Measurements from ENCODE around the gene CD207.
A peak's percentile ranks its signal among the peaks of the same experiment; 100 is the strongest.
"Not testable (repeated sequence)": the region's sequence is repeated elsewhere in the genome, so short reads cannot be mapped to it uniquely, and the experiment has no call there.

The CD207 gene

DNA sequence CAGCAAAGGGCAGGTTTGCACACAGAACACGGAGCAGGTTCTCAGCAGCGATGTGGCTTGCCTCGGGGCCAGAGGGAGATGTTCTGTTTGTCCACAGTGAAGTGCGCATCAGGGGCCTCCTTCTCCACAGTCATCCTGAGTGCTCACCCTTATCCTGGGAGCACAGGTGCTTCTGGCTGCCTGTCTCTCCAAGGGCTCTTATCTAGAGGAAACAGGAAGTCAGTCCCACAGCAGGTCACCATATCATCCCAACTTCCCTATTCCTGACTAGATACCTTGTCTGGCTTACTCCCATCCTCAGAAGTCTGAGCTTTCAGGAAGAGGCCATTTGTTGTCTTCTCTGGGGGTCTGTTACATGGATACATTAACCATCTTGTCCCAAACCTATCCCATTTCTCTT is at the start of gene CD207:
Gene CD207, minus strand, starts transcription at position 174 of the 400 bp plus-strand sequence. Its CDS starts 40 bp downstream, at position 134.
- DNase-seq = no peak

DNA sequence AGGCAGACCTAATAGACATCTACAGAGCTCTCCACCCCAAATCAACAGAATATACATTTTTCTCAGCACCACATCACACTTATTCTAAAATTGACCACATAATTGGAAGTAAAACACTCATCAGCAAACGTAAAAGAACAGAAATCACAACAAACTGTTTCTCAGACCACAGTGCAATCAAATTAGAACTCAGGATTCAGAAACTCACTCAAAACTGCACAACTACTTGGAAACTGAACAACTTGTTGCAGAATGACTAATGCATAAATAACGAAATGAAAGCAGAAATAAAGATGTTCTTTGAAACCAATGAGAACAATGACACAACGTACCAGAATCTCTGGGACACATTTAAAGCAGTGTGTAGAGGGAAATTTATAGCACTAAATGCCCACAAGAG is 42.9 kb upstream of the CD207 start:
- DNase-seq = not testable (repeated sequence)

DNA sequence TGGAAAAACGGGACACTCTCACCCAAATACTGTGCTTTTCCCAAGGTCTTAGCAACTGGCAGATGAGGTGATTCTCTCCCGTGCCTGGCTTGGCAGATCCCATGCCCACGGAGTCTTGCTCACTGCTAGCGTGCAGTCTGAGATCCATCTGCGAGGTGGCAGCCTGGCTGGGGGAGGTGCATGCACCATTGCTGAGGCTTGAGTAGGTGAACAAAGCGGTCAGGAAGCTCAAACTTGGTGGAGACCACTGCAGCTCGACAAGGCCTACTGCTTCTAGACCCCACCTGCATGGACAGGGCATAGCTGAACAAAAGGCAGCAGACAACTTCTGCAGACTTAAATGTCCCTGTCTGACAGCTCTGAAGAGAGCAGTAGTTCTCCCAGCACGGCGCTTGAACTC is 40.5 kb upstream of the CD207 start:
- not testable (repeated sequence) for DNase-seq

DNA sequence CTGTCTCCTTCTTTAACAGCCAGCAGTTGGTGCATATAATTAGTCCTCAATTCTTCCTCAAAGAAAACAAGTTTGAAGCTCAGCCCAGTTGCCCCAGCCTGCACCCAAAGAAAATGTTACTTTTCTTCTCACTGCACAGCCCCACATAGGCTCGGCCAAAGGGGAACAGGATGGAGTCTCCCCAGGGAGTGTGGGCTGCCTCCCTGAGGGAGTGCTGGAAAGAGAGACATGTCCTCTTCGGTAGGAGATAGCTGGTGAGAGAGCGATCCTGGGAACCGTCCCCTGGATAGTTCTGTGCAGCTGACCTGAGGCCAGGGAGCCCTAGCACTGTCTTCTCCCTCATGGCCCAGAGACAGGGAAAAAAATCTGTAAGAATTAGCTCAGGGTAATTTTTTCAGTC is 37.9 kb upstream of the CD207 start:
- no peak for DNase-seq

DNA sequence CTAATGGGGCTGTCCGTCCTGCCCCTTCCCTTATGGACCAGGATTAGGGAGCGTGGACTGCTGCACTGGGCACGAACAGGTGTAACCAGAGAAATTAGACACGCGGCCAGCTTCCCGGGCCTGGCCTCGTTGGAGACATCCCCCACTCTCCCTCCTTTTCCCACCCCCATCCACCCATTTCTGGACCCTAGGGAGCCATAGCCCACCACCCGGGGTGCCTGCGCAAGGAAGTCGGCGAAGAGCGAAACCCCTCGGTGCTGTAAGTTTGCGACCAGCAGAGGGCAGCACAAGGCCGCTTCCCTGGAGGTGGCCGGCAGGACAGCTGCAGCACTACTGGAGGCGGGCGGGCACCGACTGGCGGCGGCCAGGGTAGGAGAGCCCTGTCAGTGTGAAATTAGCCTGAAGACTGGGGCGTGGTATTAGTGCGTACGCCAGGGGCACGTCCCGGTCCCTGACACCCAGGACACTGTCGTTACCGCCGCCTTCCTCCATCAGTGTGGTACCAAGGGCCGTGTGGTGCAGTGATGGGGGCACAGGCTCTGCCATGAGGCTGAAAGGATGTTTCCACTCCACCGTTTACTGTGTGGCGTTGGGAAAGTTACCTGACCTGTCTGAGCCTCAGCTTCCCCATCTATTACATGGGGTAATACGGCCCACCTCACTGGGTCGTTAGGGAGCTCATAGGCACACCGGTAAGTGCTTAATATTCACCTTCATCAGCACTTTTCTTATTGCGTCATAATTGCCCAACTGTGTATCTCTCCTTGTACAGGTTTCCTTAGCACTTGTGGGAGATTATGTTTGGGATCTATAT is 36.0 kb upstream of the CD207 start:
- peak; percentile 71 to 75 for DNase-seq

GRCh38 chr2:70870790-70871189 is 35.2 kb upstream of the CD207 start:
- no peak for DNase-seq

DNA sequence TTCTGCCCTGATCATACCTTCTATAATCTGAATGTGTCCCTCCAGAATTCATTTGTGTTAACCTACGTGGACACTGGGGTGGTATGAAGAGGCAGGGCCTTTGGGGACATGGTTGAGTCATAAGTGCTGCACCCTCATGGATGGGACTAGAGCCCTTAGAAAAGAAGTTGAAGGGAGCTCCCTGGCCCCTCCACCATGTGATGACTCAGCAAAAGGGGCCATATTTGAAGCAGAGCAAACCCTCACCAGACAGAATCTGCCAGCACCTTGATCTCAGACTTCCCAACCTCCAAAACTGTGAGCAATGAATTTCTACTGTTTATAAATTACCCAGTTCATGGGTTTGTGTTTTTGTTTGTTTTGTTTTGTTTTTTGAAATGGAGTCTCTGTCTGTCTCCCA is 33.4 kb upstream of the CD207 start:
- no peak for DNase-seq

- peak; percentile 63 for DNase-seq
Observed at GRCh38 chr2:70861777-70862625, 26.4 kb upstream of the CD207 start.

DNA sequence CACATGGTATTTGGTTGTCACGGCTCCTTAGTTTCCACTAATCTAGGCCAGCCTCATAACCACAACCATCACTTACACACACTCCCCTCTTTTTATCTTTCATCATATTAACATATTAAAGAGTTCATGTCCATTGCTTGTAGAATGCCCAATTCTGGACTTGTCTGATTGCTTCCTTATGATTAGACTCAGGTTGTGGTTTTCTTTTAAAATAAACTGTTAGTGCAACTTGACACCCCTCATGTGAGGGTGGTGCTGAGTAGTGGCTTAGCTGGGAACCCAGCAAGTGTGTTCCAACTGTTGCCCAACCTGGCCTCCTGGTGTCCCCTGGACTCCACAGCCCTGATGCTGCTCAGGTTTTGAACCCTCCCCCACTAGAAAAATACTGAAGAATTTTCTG is 20.1 kb upstream of the CD207 start:
- no peak for DNase-seq

DNA sequence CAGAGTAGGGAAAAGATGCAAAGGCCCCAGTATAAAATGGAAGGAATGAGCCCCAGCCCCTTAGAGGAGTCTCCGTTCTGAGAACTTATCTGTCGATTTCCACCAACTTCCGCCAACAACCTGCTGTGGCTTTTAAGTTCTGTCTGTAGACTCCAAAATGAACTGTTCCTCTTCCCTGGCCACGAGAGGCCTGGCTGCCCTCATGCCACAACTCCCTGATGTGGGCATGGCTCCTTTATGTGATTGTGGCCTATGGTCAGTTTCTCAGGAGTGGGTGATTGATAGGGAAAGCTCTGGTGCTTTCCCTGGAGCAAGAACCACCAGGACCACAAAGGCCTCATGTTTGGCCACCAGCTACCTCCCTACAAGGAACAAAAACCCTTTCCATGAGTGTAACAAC is 18.8 kb upstream of the CD207 start:
- no peak for DNase-seq

GRCh38 chr2:70852824-70853223 is 17.2 kb upstream of the CD207 start:
- no peak for DNase-seq

DNA sequence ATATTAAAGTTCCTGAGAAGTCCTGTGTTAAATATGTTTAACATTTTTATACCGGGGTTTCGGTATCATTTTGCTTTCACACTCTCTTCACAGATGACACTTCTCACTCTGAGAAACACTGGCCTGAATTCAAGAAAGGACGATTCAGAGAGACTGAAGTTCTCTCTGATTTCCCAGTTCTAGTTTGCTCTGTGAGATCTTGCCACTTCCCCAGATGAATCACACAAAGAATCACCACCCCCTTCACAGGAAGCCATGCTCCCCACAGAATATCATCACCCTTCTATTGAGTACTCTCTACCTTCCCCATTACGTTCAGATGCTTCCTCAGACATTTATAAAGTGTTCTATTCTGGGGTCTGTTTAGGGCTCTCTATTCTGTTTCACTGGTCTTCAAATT is 16.1 kb upstream of the CD207 start:
- no peak for DNase-seq

- no peak for DNase-seq
Observed at GRCh38 chr2:70850925-70851324, 15.3 kb upstream of the CD207 start.

GRCh38 chr2:70842401-70842800 is 6.8 kb upstream of the CD207 start:
- no peak for DNase-seq

GRCh38 chr2:70837980-70838925 is 2.6 kb upstream of the CD207 start:
- no peak for DNase-seq

GRCh38 chr2:70834881-70835280 is 735 bp downstream of the CD207 start:
- DNase-seq = no peak

DNA sequence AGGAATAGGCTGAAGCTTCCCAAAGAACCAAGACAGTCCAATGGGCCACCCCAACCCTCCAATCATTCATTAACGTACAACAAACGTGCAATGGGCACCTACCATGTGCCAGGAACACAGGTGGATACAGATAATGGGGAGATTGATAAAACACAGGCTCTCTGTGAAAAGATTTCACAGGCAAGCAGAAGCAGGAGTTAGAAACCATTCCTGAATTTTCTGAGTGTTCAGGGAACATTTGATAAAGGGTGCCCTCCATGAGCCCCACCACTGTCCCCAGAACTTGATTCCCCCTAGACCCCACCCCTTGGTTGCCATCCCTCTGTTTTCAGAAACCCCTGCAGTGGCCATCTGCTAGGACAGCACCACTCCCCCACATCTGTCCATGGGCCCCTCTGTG is 1.5 kb downstream of the CD207 start:
- DNase-seq = no peak

DNA sequence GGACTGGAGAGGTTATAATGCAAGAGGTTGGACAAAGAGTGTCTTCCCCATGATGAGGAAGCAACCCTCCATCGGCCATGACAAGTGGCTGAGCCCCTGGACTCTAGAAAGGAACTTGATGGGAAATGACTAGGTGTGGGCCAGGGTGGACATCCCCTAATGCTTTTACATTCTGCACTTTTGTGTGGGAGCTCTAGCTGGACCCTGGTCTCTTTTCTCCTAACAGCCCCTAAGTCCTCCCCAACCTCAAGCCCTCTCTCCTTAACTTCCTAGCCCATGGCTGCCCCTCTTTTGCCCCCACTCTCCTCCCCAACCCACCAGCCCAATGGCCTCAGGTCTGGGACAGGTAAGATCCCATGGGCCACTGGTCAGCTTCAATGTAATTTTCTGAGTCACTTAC is 2.4 kb downstream of the CD207 start:
- DNase-seq = no peak

DNA sequence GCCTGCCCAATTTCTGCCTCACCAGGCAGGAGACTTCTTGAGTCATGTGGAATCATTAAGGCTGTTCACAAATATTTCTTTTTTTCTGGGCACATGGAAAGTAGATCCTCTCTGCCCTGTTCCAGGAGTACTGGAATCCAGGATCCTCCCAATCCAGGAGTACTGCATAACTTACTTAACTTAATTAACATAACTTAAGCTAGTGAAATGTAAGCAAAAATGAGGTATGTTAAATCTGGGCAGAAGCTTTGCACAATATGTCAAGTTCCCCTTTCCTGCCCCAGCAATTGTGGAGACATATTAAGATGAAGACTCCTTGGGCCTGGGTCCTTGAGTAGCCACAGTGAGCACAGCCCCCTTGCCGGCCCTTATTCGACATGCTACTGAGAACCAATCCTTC is 3.2 kb downstream of the CD207 start:
- DNase-seq = no peak

DNA sequence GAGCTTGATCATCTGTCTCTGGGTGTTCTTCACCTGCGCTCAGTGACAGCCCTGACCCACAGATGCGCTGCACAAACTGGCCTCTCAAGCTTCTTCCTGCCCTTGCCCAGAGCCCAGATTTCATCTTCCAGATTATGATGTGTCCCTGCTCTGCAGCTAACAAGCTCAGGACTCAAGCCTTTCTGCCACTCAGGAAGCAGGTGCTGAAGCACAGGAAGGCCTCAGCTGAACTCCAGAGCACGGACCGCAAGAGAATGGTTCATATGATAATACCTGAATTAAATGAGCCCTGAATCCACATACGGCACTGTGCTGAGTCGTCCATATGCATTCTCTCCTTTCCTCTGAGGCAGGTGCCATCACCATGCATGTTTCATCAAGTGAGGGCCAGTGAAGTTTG is 3.8 kb downstream of the CD207 start:
- DNase-seq = no peak

GRCh38 chr2:70830366-70830765 is 5.2 kb downstream of the CD207 start:
- DNase-seq = no peak

- no peak for DNase-seq
Observed at GRCh38 chr2:70829916-70830315, 5.7 kb downstream of the CD207 start.
